HUDEP-2 (cell line): ENCODE measurements around the gene SDK1.
"Not testable (repeated sequence)": the region's sequence is repeated elsewhere in the genome, so short reads cannot be mapped to it uniquely, and the experiment has no call there.

Source experiments
- DNase-seq, 76 experiments: peaks; one replicate each; lab custom pipeline; 2025; ENCODE audit not compliant: unreplicated experiment in 76 of 76; lab: John Stamatoyannopoulos, UW

Gene SDK1

GRCh38 chr7:4241791-4242190, 940.7 kb downstream of the SDK1 start:
- DNase-seq: no peak

- DNase-seq: no peak
Observed at GRCh38 chr7:4242706-4243105, 941.7 kb downstream of the SDK1 start.

- no peak for DNase-seq
Observed at GRCh38 chr7:4244041-4244440, 943.0 kb downstream of the SDK1 start.

GRCh38 chr7:4244635-4245034, 943.6 kb downstream of the SDK1 start:
- DNase-seq: no peak

GRCh38 chr7:4245135-4245865, 944.2 kb downstream of the SDK1 start:
- no peak for DNase-seq

GRCh38 chr7:4245866-4246470, 944.9 kb downstream of the SDK1 start:
- no peak for DNase-seq

- DNase-seq: no peak
Observed at GRCh38 chr7:4246536-4246935, 945.5 kb downstream of the SDK1 start.

GRCh38 chr7:4247106-4247876, 946.2 kb downstream of the SDK1 start:
- DNase-seq: no peak

GRCh38 chr7:4248295-4248694, 947.2 kb downstream of the SDK1 start:
- DNase-seq: no peak

- no peak for DNase-seq
Observed at GRCh38 chr7:4249241-4249640, 948.2 kb downstream of the SDK1 start.

- no peak for DNase-seq
Observed at GRCh38 chr7:4255336-4255735, 954.3 kb downstream of the SDK1 start.

- no peak for DNase-seq
Observed at GRCh38 chr7:4256286-4256685, 955.2 kb downstream of the SDK1 start.

GRCh38 chr7:4257146-4258111, 956.4 kb downstream of the SDK1 start:
- no peak for DNase-seq

GRCh38 chr7:4260116-4260515, 959.1 kb downstream of the SDK1 start:
- not testable (repeated sequence) for DNase-seq

- DNase-seq: no peak
Observed at GRCh38 chr7:4260867-4261600, 960.0 kb downstream of the SDK1 start.

GRCh38 chr7:4261601-4261960, 960.5 kb downstream of the SDK1 start:
- no peak for DNase-seq

GRCh38 chr7:4264206-4264605, 963.2 kb downstream of the SDK1 start:
- DNase-seq: not testable (repeated sequence)

GRCh38 chr7:4265066-4265465, 964.0 kb downstream of the SDK1 start:
- no peak for DNase-seq

GRCh38 chr7:4265676-4266075, 964.6 kb downstream of the SDK1 start:
- no peak for DNase-seq
